ENCODE data around the gene REXO5. TPM values are rescaled to one million over a fixed set of nuclear protein-coding genes. Genes with fewer than 3 reads are reported as not detected.

Gene REXO5
- total and polyA plus RNA-seq, 9 of the 15 experiments (the other 6 are each of a cell fraction or from before 2014, with no cell fraction given): 10.5 to 45.1 (median 25.4) TPM

- TF ChIP-seq ZFX (CRISPR knock-in tag; IDR thresholded peaks at IDR 0.05) (peak; percentile 13), ZNF668 (CRISPR knock-in tag; IDR thresholded peaks at IDR 0.05) (peak; percentile 11; the same call in 1 of the 2 replicates), RAD51 (IDR thresholded peaks at IDR 0.05; ENCODE audit: borderline replicate concordance, low read depth) (no peak), EP400 (IDR thresholded peaks at IDR 0.05) (peak; percentile 97), ZNF551 (CRISPR knock-in tag; IDR thresholded peaks at IDR 0.05) (no peak), EP300 (IDR thresholded peaks at IDR 0.05; ENCODE audit: low read length) (peak; percentile 57), ZNF431 (CRISPR knock-in tag; IDR thresholded peaks at IDR 0.05) (0 out of 2 replicates have a peak, but pooled peaks have one; percentile 1), LEF1 (IDR thresholded peaks at IDR 0.05) (peak; percentile 70; the same call in 1 of the 2 replicates), NONO (IDR thresholded peaks at IDR 0.05; ENCODE audit: low read depth in 2 of 2, low read length in 1 of 2) (peak in 1 of 2 experiments; percentile 8; a peak in 1 of 4 replicates), PTRF (tag; IDR thresholded peaks at IDR 0.05) (no peak), ARID1B (IDR thresholded peaks at IDR 0.05) (peak; percentile 57; the same call in 1 of the 2 replicates), ZNF407 (IDR thresholded peaks at IDR 0.05; ENCODE audit: low read depth) (no peak), SREBF1 (IDR thresholded peaks at IDR 0.05; ENCODE audit: borderline replicate concordance, low read depth, low read length) (0 out of 2 replicates have a peak, but pooled peaks have one; percentile 14), TBP (optimal IDR thresholded peaks at IDR 0.05; ENCODE audit: low read depth, low read length) (peak; percentile 90), ZNF280B (CRISPR knock-in tag; IDR thresholded peaks at IDR 0.05) (0 out of 2 replicates have a peak, but pooled peaks have one; percentile 39), CREB3L1 (IDR thresholded peaks at IDR 0.05; ENCODE audit: borderline replicate concordance, low read depth) (peak; percentile 76)
Observed at GRCh38 chr16:20806168-20807050, at the start of gene REXO5, which contains the start of gene ERI2 (continued).
